Mesendoderm (in vitro differentiated cells): Measurements from ENCODE around the gene CACNA1H.

Experiments
- DNase-seq: peaks from one replicate; pipeline ENCODE4 v3.0.0; 2013
- H2AK5ac ChIP-seq: 2 replicates; pipeline ENCODE4 v1.6.1; 2013; ENCODE audit warnings: low read length, inconsistent platforms
- H2BK120ac ChIP-seq: 2 replicates; pipeline ENCODE4 v1.6.1; 2013; ENCODE audit warnings: low read depth, mild to moderate bottlenecking, low read length, moderate library complexity, mixed read lengths
- H2BK15ac ChIP-seq: replicated peaks from 2 replicates; pipeline ENCODE4 v1.6.1; 2013; ENCODE audit warnings: low read depth, mild to moderate bottlenecking, moderate library complexity
- H2BK5ac ChIP-seq: 2 replicates; pipeline ENCODE4 v1.6.1; 2013; ENCODE audit warnings: low read length, inconsistent platforms
- H3K18ac ChIP-seq: 2 replicates; pipeline ENCODE4 v1.6.1; 2013; ENCODE audit warnings: mild to moderate bottlenecking, low read length, mixed read lengths
- H3K23ac ChIP-seq: one replicate; pipeline ENCODE4 v1.6.1; 2013; ENCODE audit warnings: low read length
- H3K27ac ChIP-seq: 2 replicates; pipeline ENCODE4 v1.5.1; 2013; ENCODE audit warnings: low read depth, mild to moderate bottlenecking, inconsistent platforms, low read length, moderate library complexity
- H3K27me3 ChIP-seq: 2 replicates; pipeline ENCODE4 v1.6.1; 2013; ENCODE audit warnings: low read length, control low read depth, mild to moderate bottlenecking, inconsistent platforms; ENCODE audit not compliant: insufficient read depth, poor library complexity
- H3K36me3 ChIP-seq: 2 replicates; pipeline ENCODE4 v1.6.1; 2013; ENCODE audit warnings: low read length, inconsistent platforms; ENCODE audit not compliant: control insufficient read depth, insufficient read depth
- H3K4ac ChIP-seq: one replicate; pipeline ENCODE4 v1.6.1; 2013; ENCODE audit warnings: low read depth, mild to moderate bottlenecking, low read length, moderate library complexity
- H3K4me1 ChIP-seq: 2 replicates; pipeline ENCODE4 v1.6.1; 2013; ENCODE audit warnings: low read depth, low read length, inconsistent platforms; ENCODE audit not compliant: control insufficient read depth
- H3K4me2 ChIP-seq: 2 replicates; pipeline ENCODE4 v1.6.1; 2013; ENCODE audit warnings: low read length
- H3K4me3 ChIP-seq: 2 replicates; pipeline ENCODE4 v1.5.1; 2013; ENCODE audit warnings: mild to moderate bottlenecking, low read length
- H3K56ac ChIP-seq: one replicate; pipeline ENCODE4 v1.6.1; 2013; ENCODE audit warnings: low read length
- H3K79me1 ChIP-seq: 2 replicates; pipeline ENCODE4 v1.6.1; 2013; ENCODE audit warnings: low read length, inconsistent platforms
- H3K79me2 ChIP-seq: 2 replicates; pipeline ENCODE4 v1.6.1; 2013; ENCODE audit warnings: mild to moderate bottlenecking, low read length; ENCODE audit not compliant: control insufficient read depth, insufficient read depth
- H3K9ac ChIP-seq: 2 replicates; pipeline ENCODE4 v1.6.1; 2013; ENCODE audit warnings: low read length, inconsistent platforms
- H4K5ac ChIP-seq: one replicate; pipeline ENCODE4 v1.6.1; 2013; ENCODE audit warnings: low read length
- H4K8ac ChIP-seq: one replicate; pipeline ENCODE4 v1.6.1; 2013; ENCODE audit warnings: low read depth, mild to moderate bottlenecking, control low read depth, low read length, moderate library complexity
- WGBS: extraction: QIAGEN DNeasy Blood & Tissue Kit; methylation state at CpG from one replicate; pipeline ENCODE4 v1.1.7; 2013; ENCODE audit warnings: low lambda C conversion rate, missing lambda C conversion rate; ENCODE audit not compliant: insufficient coverage; ENCODE audit errors: extremely low coverage; 5-methylcytosine and 5-hydroxymethylcytosine counted together

The CACNA1H gene

DNA sequence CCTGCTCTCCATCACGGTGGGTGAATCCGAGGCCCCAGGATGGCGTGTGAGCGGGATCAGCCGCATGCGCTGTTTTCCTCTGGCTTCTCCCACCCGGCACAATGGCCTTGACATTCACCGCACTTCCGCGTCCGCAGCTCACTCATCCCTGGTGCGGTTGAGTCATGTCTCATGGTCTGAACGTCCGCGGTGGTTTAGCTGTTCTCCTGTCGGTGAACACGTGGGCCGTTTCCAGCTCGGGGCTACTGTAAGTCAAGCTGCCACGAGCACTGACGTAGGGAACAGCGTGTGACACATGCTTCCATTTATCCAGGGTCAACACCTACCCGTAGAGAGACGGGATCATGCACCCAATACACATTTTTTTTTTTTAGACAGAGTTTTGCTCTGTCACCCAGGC lies 15.3 kb upstream of the CACNA1H start:
- Histone ChIP-seq H2AK5ac (no peak overlapping the region), H3K4ac (no peak overlapping the region), H3K36me3 (no peaks in the 10 kb centered on the region), H2BK5ac (no peak overlapping the region), H3K18ac (no peak overlapping the region), H3K23ac (no peak overlapping the region), H4K5ac (no peak overlapping the region), H3K4me1 (no peaks in the 10 kb centered on the region), H4K8ac (no peak overlapping the region), H3K56ac (no peak overlapping the region), H2BK120ac (no peak overlapping the region), H2BK15ac (no peak overlapping the region), H3K79me1 (no peaks in the 10 kb centered on the region), H3K79me2 (no peaks in the 10 kb centered on the region), H3K27me3 (no peaks in the 10 kb centered on the region), H3K4me2 (no peak overlapping the region), H3K4me3 (no peak overlapping the region), H3K9ac (no peak overlapping the region), H3K27ac (no peak overlapping the region)
- no CpG with 5 or more reads among the region's 24 CpGs for WGBS
- DNase-seq, result no peak

- Histone ChIP-seq H3K18ac (no peak overlapping the region), H2AK5ac (no peak overlapping the region), H3K56ac (no peak overlapping the region), H3K27ac (no peak overlapping the region), H4K5ac (no peak overlapping the region), H3K4me1 (no peaks in the 10 kb centered on the region), H3K4me3 (no peak overlapping the region), H3K23ac (no peak overlapping the region), H3K9ac (no peak overlapping the region), H3K27me3 (no peaks in the 10 kb centered on the region), H3K4me2 (no peak overlapping the region), H2BK120ac (no peak overlapping the region), H3K79me1 (no peaks in the 10 kb centered on the region), H2BK15ac (no peak overlapping the region), H3K4ac (no peak overlapping the region), H3K79me2 (no peaks in the 10 kb centered on the region), H4K8ac (no peak overlapping the region), H2BK5ac (no peak overlapping the region), H3K36me3 (no peaks in the 10 kb centered on the region)
- no CpG with 5 or more reads among the region's 23 CpGs for whole genome bisulfite sequencing
- no peak for DNase-seq
Observed at GRCh38 chr16:1140582-1141162, 12.2 kb upstream of the CACNA1H start.

DNA sequence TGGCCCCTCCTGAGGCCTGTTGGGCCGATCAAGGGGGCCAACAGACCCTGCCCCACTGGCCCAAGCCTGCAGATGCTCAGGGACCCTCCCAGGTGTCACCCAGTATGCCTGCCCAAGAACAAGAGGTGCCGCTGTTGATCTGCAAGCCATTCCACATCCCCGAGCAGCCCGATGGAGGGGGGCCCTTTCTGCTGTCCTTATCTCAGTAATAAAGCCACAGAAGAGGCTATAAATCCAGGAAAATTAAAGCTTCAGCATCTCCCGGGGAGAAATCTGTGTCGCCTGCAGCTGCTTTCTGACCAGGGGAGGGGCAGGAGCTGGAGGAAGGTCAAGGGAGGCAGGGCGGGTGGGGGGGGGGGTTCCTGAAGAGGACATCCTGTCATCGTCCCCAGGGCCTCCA lies 11.7 kb upstream of the CACNA1H start:
- H3K18ac ChIP-seq, result no peak overlapping the region
- H3K36me3 ChIP-seq, result no peaks in the 10 kb centered on the region
- H3K27me3 ChIP-seq, result no peaks in the 10 kb centered on the region
- H3K4ac ChIP-seq, result no peak overlapping the region
- H3K4me3 ChIP-seq, result no peak overlapping the region
- no peak overlapping the region for H3K27ac ChIP-seq
- H3K9ac ChIP-seq, result no peak overlapping the region
- H4K5ac ChIP-seq, result no peak overlapping the region
- no peaks in the 10 kb centered on the region for H3K79me1 ChIP-seq
- H3K23ac ChIP-seq, result no peak overlapping the region
- no peak overlapping the region for H4K8ac ChIP-seq
- H2AK5ac ChIP-seq, result no peak overlapping the region
- no peak overlapping the region for H3K4me2 ChIP-seq
- no peaks in the 10 kb centered on the region for H3K4me1 ChIP-seq
- H2BK120ac ChIP-seq, result no peak overlapping the region
- no peak for DNase-seq
- WGBS, result no CpG with 5 or more reads among the region's 8 CpGs
- H2BK15ac ChIP-seq, result no peak overlapping the region
- no peak overlapping the region for H3K56ac ChIP-seq
- H3K79me2 ChIP-seq, result no peaks in the 10 kb centered on the region
- H2BK5ac ChIP-seq, result no peak overlapping the region

DNA sequence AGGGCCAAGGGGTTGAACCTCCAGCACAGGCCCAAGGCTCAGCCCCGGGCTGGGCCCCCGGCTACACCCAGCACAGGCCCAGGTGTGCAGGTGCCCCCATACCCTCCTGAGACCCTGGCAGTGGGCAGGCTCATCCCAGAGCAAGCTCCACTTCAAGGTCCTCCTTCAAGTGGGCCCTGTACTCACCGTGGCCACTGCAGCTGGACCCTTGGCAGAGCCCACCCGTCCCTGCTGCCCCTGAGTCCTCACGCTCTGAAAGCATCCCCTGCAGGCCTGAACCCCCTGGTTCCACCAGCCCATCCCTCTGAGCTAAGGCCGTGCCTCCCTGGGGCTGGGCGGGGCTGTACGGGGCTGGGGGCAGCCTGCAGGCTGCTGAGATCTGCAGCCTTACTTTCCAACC lies 11.2 kb upstream of the CACNA1H start:
- no peaks in the 10 kb centered on the region for H3K4me1 ChIP-seq
- H3K9ac ChIP-seq, result no peak overlapping the region
- H3K56ac ChIP-seq, result no peak overlapping the region
- no peak overlapping the region for H4K5ac ChIP-seq
- H3K79me1 ChIP-seq, result no peaks in the 10 kb centered on the region
- no peak overlapping the region for H4K8ac ChIP-seq
- no peak overlapping the region for H3K27ac ChIP-seq
- H3K36me3 ChIP-seq, result no peaks in the 10 kb centered on the region
- H3K18ac ChIP-seq, result no peak overlapping the region
- no peak overlapping the region for H2BK5ac ChIP-seq
- H3K23ac ChIP-seq, result no peak overlapping the region
- DNase-seq, result no peak
- H3K27me3 ChIP-seq, result no peaks in the 10 kb centered on the region
- no peak overlapping the region for H2AK5ac ChIP-seq
- H3K4me3 ChIP-seq, result no peak overlapping the region
- H2BK15ac ChIP-seq, result no peak overlapping the region
- H3K4me2 ChIP-seq, result no peak overlapping the region
- no CpG with 5 or more reads among the region's 8 CpGs for WGBS
- H3K4ac ChIP-seq, result no peak overlapping the region
- no peaks in the 10 kb centered on the region for H3K79me2 ChIP-seq
- H2BK120ac ChIP-seq, result no peak overlapping the region

- Histone ChIP-seq H2AK5ac (no peak overlapping the region), H3K23ac (no peak overlapping the region), H3K79me1 (no peaks in the 10 kb centered on the region), H3K36me3 (no peaks in the 10 kb centered on the region), H3K9ac (no peak overlapping the region), H3K4me2 (no peak overlapping the region), H3K27ac (no peak overlapping the region), H2BK120ac (no peak overlapping the region), H2BK15ac (no peak overlapping the region), H3K4me1 (no peaks in the 10 kb centered on the region), H3K4ac (no peak overlapping the region), H3K56ac (no peak overlapping the region), H2BK5ac (no peak overlapping the region), H3K27me3 (no peaks in the 10 kb centered on the region), H3K4me3 (no peak overlapping the region), H4K5ac (no peak overlapping the region), H3K18ac (no peak overlapping the region), H4K8ac (no peak overlapping the region), H3K79me2 (no peaks in the 10 kb centered on the region)
- DNase-seq, result no peak
- no CpG with 5 or more reads among the region's 19 CpGs for WGBS
Observed at GRCh38 chr16:1142911-1143310, 10.0 kb upstream of the CACNA1H start.

DNA sequence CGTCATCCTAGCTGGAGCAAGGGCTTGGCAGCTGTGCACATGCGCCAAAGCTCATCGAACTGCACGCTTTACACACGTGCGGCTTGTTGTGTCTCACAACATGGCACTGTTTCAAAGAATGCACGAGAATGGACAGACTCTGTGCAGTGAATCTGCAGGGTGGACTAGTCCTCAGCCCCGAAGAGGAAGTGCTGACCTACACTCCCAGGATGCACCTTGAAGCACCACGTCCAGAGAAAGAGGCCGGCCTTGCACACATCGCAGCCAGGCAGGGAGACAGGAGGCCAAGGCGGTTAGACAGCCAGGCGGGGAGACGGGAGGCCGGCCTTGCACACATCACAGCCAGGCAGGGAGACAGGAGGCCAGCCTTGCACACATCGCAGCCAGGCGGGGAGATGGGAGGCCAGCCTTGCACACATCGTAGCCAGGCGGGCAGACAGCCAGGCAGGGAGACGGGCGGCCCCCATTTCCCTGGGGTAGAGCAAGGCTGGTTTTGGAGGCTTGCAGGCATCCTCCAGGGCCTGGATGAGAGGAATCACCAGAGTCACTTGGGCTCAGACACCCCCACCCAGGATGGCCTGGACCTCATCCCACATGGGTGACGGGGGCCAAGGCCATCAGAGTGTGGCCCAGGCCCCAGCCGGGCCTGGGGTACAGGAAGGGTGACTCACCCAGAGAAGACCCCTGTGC lies 9.0 kb upstream of the CACNA1H start:
- Histone ChIP-seq H2AK5ac (no peak overlapping the region), H3K18ac (no peak overlapping the region), H3K79me1 (no peaks in the 10 kb centered on the region), H4K8ac (no peak overlapping the region), H3K27me3 (no peaks in the 10 kb centered on the region), H3K27ac (no peak overlapping the region), H3K79me2 (no peaks in the 10 kb centered on the region), H2BK5ac (no peak overlapping the region), H3K4ac (no peak overlapping the region), H2BK15ac (no peak overlapping the region), H3K4me2 (no peak overlapping the region), H3K4me1 (no peaks in the 10 kb centered on the region), H3K4me3 (no peak overlapping the region), H3K36me3 (no peaks in the 10 kb centered on the region), H3K56ac (no peak overlapping the region), H2BK120ac (no peak overlapping the region), H3K9ac (no peak overlapping the region), H3K23ac (no peak overlapping the region), H4K5ac (no peak overlapping the region)
- WGBS, result no CpG with 5 or more reads among the region's 23 CpGs
- DNase-seq, result no peak
